Measurements from ENCODE around the gene CCDC88C. TPM values are rescaled to one million over a fixed set of nuclear protein-coding genes. Genes with fewer than 3 reads are reported as not detected.
A peak's percentile ranks its signal among the peaks of the same experiment; 100 is the strongest.

The CCDC88C gene
- total RNA-seq, 1 donor = under 0.01 TPM

DNA sequence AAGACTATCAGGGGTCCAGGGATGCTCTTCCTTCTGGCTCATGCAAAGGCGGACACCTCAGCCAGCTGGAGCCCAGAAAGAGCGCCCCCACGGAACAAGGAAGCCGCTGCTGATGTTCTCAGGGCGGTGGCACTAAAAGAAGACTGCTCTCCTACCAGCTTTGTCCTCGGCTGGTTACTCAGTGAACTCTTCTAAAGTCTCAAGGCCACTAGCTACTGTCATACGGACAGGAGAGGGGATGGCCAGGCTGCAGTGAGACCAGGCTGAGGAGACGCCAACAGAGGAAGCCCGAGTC is 59.6 kb downstream of the CCDC88C start:
- TF ChIP-seq, protein P1, sequence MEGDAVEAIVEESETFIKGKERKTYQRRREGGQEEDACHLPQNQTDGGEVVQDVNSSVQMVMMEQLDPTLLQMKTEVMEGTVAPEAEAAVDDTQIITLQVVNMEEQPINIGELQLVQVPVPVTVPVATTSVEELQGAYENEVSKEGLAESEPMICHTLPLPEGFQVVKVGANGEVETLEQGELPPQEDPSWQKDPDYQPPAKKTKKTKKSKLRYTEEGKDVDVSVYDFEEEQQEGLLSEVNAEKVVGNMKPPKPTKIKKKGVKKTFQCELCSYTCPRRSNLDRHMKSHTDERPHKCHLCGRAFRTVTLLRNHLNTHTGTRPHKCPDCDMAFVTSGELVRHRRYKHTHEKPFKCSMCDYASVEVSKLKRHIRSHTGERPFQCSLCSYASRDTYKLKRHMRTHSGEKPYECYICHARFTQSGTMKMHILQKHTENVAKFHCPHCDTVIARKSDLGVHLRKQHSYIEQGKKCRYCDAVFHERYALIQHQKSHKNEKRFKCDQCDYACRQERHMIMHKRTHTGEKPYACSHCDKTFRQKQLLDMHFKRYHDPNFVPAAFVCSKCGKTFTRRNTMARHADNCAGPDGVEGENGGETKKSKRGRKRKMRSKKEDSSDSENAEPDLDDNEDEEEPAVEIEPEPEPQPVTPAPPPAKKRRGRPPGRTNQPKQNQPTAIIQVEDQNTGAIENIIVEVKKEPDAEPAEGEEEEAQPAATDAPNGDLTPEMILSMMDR (IDR thresholded peaks at IDR 0.05; ENCODE audit: insufficient read depth, low read length) = no peak
- no peak overlapping the region for H3K4me3 ChIP-seq (ENCODE audit: low read depth, low read length)
- no peak for DNase-seq (ENCODE audit: low read depth)

- DNase-seq (ENCODE audit: low read depth) = no peak
- H3K4me3 ChIP-seq (ENCODE audit: low read depth, low read length) = no peak overlapping the region
- TF ChIP-seq, protein P1 (IDR thresholded peaks at IDR 0.05; ENCODE audit: insufficient read depth, low read length) = no peak
These were observed 60.2 kb downstream of the CCDC88C start for GRCh38 chr14:91357272-91358024.

- no peak overlapping the region for H3K4me3 ChIP-seq (ENCODE audit: low read depth, low read length)
- no peak for DNase-seq (ENCODE audit: low read depth)
- TF ChIP-seq, protein P1 (IDR thresholded peaks at IDR 0.05; ENCODE audit: insufficient read depth, low read length) = no peak
These were observed 61.3 kb downstream of the CCDC88C start for GRCh38 chr14:91356181-91356763.

GRCh38 chr14:91354979-91355685 is 62.5 kb downstream of the CCDC88C start:
- DNase-seq (ENCODE audit: low read depth) = no peak
- TF ChIP-seq, protein P1 (IDR thresholded peaks at IDR 0.05; ENCODE audit: insufficient read depth, low read length) = peak; percentile 16
- H3K4me3 ChIP-seq (ENCODE audit: low read depth, low read length) = no peak overlapping the region

GRCh38 chr14:91354221-91354916 is 63.3 kb downstream of the CCDC88C start:
- DNase-seq (ENCODE audit: low read depth) = peak; percentile 91
- H3K4me3 ChIP-seq (ENCODE audit: low read depth, low read length) = no peak overlapping the region
- TF ChIP-seq, protein P1 (IDR thresholded peaks at IDR 0.05; ENCODE audit: insufficient read depth, low read length) = no peak

- TF ChIP-seq, protein P1 (IDR thresholded peaks at IDR 0.05; ENCODE audit: insufficient read depth, low read length) = no peak
- DNase-seq (ENCODE audit: low read depth) = no peak
- no peak overlapping the region for H3K4me3 ChIP-seq (ENCODE audit: low read depth, low read length)
These were observed 64.6 kb downstream of the CCDC88C start for GRCh38 chr14:91352728-91353692.

Measured in fibroblast of the aortic adventitia (primary cell).